Fibroblast of skin of left biceps (primary cell): ENCODE measurements around the gene KLHL26.

Source experiments
- DNase-seq, 2 experiments: peaks; one replicate each; pipeline ENCODE4 v3.0.0-alpha.2; 2013; ENCODE audit warnings: low read depth in 2 of 2

Gene KLHL26

GRCh38 chr19:18683958-18684641, 47.3 kb downstream of the KLHL26 start:
- DNase-seq, result no peak

GRCh38 chr19:18684642-18684993, 47.8 kb downstream of the KLHL26 start:
- no peak for DNase-seq

- no peak for DNase-seq
Observed at GRCh38 chr19:18685597-18686190, 48.9 kb downstream of the KLHL26 start.

GRCh38 chr19:18687740-18688465, 51.1 kb downstream of the KLHL26 start:
- no peak for DNase-seq

- DNase-seq, result no peak
Observed at GRCh38 chr19:18696023-18696422, 59.2 kb downstream of the KLHL26 start.

GRCh38 chr19:18697680-18698079, 60.9 kb downstream of the KLHL26 start:
- no peak for DNase-seq

- DNase-seq, result no peak
Observed at GRCh38 chr19:18698321-18699167, 61.7 kb downstream of the KLHL26 start.

GRCh38 chr19:18699403-18700054, 62.7 kb downstream of the KLHL26 start:
- no peak for DNase-seq

GRCh38 chr19:18700501-18701249, 63.8 kb downstream of the KLHL26 start:
- peak in 1 of 2 experiments; percentile 9 for DNase-seq

GRCh38 chr19:18701250-18701608, 64.4 kb downstream of the KLHL26 start:
- no peak for DNase-seq

GRCh38 chr19:18704054-18704453, 67.2 kb downstream of the KLHL26 start:
- DNase-seq, result no peak

- no peak for DNase-seq
Observed at GRCh38 chr19:18704971-18705370, 68.1 kb downstream of the KLHL26 start.

GRCh38 chr19:18708452-18709231, 71.8 kb downstream of the KLHL26 start:
- no peak for DNase-seq

GRCh38 chr19:18709546-18709945, 72.7 kb downstream of the KLHL26 start:
- no peak for DNase-seq

- no peak for DNase-seq
Observed at GRCh38 chr19:18710186-18710585, 73.4 kb downstream of the KLHL26 start.

GRCh38 chr19:18710996-18711751, 74.3 kb downstream of the KLHL26 start:
- DNase-seq, result peak in 1 of 2 experiments; percentile 20

GRCh38 chr19:18711893-18712292, 75.1 kb downstream of the KLHL26 start:
- no peak for DNase-seq

- peak in 1 of 2 experiments; percentile 13 for DNase-seq
Observed at GRCh38 chr19:18712981-18713380, 76.2 kb downstream of the KLHL26 start.

GRCh38 chr19:18713550-18714117, 76.8 kb downstream of the KLHL26 start:
- no peak for DNase-seq
